ENCODE measurements around the gene BCAP29.

Gene BCAP29

GRCh38 chr7:107661081-107661864, 81.2 kb downstream of the BCAP29 start (continued):
- TF ChIP-seq ZNF324 (tag by site-specific recombination; IDR thresholded peaks at IDR 0.05), result peak; percentile 26; the same call in 1 of the 2 replicates
- TF ChIP-seq ZNF121 (tag by site-specific recombination; IDR thresholded peaks at IDR 0.05), result peak; percentile 44; the same call in 1 of the 2 replicates
- TF ChIP-seq ZNF621 (tag by site-specific recombination; IDR thresholded peaks at IDR 0.05), result no peak
- no peak for TF ChIP-seq SP2 (tag by site-specific recombination; IDR thresholded peaks at IDR 0.05)
- no peak for TF ChIP-seq ZNF555 (tag by site-specific recombination; conservative IDR thresholded peaks at IDR 0.05)
- TF ChIP-seq ZNF629 (tag by site-specific recombination; IDR thresholded peaks at IDR 0.05), result no peak
- TF ChIP-seq ZNF501 (tag by site-specific recombination; IDR thresholded peaks at IDR 0.05), result peak; percentile 87
- TF ChIP-seq ZSCAN30 (tag by site-specific recombination; IDR thresholded peaks at IDR 0.05), result no peak
- no peak for TF ChIP-seq ZNF791 (tag by site-specific recombination; IDR thresholded peaks at IDR 0.05)
- peak; percentile 82 for TF ChIP-seq SCRT1 (tag by site-specific recombination; IDR thresholded peaks at IDR 0.05; ENCODE audit: borderline replicate concordance)
- no peak for TF ChIP-seq ZBTB8A (tag by site-specific recombination; IDR thresholded peaks at IDR 0.05)
- no peak for TF ChIP-seq KLF17 (tag by site-specific recombination; IDR thresholded peaks at IDR 0.05)
- no peak for TF ChIP-seq ZNF404 (tag by site-specific recombination; IDR thresholded peaks at IDR 0.05)
- peak; percentile 97 for TF ChIP-seq SCRT2 (tag by site-specific recombination; IDR thresholded peaks at IDR 0.05)
- TF ChIP-seq ZEB2 (tag by site-specific recombination; IDR thresholded peaks at IDR 0.05), result peak; percentile 65; the same call in 1 of the 2 replicates
- peak; percentile 83 for TF ChIP-seq REST (tag by site-specific recombination; IDR thresholded peaks at IDR 0.05)
- TF ChIP-seq TSHZ1 (tag by site-specific recombination; IDR thresholded peaks at IDR 0.05; ENCODE audit: borderline replicate concordance), result no peak
- peak; percentile 85 for TF ChIP-seq ZIC2 (tag by site-specific recombination; IDR thresholded peaks at IDR 0.05)
- TF ChIP-seq ZNF513 (tag by site-specific recombination; IDR thresholded peaks at IDR 0.05), result no peak
- TF ChIP-seq ZNF560 (tag by site-specific recombination; IDR thresholded peaks at IDR 0.05; ENCODE audit: borderline replicate concordance), result no peak
- TF ChIP-seq ZFP37 (tag by site-specific recombination; IDR thresholded peaks at IDR 0.05), result peak; percentile 77
- no peak for TF ChIP-seq ZNF626 (tag by site-specific recombination; IDR thresholded peaks at IDR 0.05)
- 0 out of 2 replicates have a peak, but pooled peaks have one; percentile 41 for TF ChIP-seq ZNF692 (tag by site-specific recombination; IDR thresholded peaks at IDR 0.05)
- TF ChIP-seq KLF9 (tag by site-specific recombination; IDR thresholded peaks at IDR 0.05; ENCODE audit: low read depth), result no peak
- peak; percentile 69 for TF ChIP-seq ZNF561 (tag by site-specific recombination; IDR thresholded peaks at IDR 0.05; ENCODE audit: borderline replicate concordance)
- no peak for TF ChIP-seq BCL6B (tag by site-specific recombination; IDR thresholded peaks at IDR 0.05)
- TF ChIP-seq SP7 (tag by site-specific recombination; IDR thresholded peaks at IDR 0.05), result peak; percentile 28; the same call in 1 of the 2 replicates

Measured in HEK293 (cell line).